ENCODE measurements around the gene PRSS56.

Gene PRSS56

DNA sequence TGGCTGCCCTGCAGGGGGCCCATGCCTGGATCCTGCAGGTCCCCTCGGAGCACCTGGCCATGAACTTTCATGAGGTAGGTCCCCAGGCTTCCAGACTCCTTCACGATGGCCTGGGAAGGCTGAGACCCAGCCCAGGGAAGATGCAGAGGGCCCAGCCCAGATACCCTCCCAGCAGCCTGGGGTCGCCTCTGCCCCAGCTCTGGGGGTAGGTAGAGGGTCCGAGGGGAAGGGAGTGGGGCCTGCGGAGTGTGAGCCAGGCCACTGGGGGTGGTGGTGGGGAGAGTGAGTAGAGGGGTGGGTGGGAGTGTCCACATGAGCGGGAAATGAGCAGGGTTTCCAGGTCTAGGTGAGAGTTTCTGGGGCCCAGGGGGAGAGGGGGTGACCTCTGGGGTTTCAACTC, 4.6 kb downstream of the PRSS56 start:
- Histone ChIP-seq H3K27ac (ENCODE audit: low read length, poor library complexity, severe bottlenecking) (no peak overlapping the region), H2BK12ac (ENCODE audit: low read length in 2 of 2) (no peak overlapping the region), H2BK120ac (ENCODE audit: low read depth, low read length) (no peak overlapping the region), H3K4ac (ENCODE audit: low read depth in 1 of 2, low read length in 2 of 2) (no peak overlapping the region), H2AK5ac (ENCODE audit: low read length, severe bottlenecking) (no peak overlapping the region), H3K18ac (ENCODE audit: low read depth in 1 of 2, low read length in 2 of 2) (no peak overlapping the region), H4K91ac (ENCODE audit: low read length) (no peak overlapping the region), H2BK15ac (ENCODE audit: low read depth, poor library complexity, severe bottlenecking) (no peak overlapping the region), H3K27me3 (ENCODE audit: control insufficient read depth in 1 of 2, insufficient read depth in 1 of 2, low read length in 2 of 2) (peaks cover 63 to 86% of the 10 kb centered on the region in 2 experiments), H2AFZ (ENCODE audit: low read depth, low read length) (no peak overlapping the region), H3K14ac (ENCODE audit: low read length in 2 of 2) (no peak overlapping the region), H3K79me1 (replicated peaks; ENCODE audit: low read length, poor library complexity, severe bottlenecking) (no peaks in the 10 kb centered on the region), H3K23ac (ENCODE audit: low read length in 2 of 2) (no peak overlapping the region), H2BK5ac (ENCODE audit: low read depth, low read length, poor library complexity, severe bottlenecking) (no peak overlapping the region), H3K4me3 (ENCODE audit: insufficient read depth in 1 of 2, low read depth in 1 of 2, low read length in 2 of 2) (no peak overlapping the region), H3K36me3 (ENCODE audit: control insufficient read depth in 1 of 2, insufficient read depth in 2 of 2, low read depth in 1 of 2, low read length in 2 of 2) (no peaks in the 10 kb centered on the region), H3K9me3 (ENCODE audit: control insufficient read depth, low read length) (no peaks in the 10 kb centered on the region), H3K9ac (ENCODE audit: low read length) (no peak overlapping the region), H3K4me2 (ENCODE audit: low read length, poor library complexity, severe bottlenecking) (no peak overlapping the region), H3K4me1 (ENCODE audit: control insufficient read depth, insufficient read depth, low read depth, low read length) (peaks cover 20% of the 10 kb centered on the region), H4K8ac (ENCODE audit: low read length) (no peak overlapping the region)
- 83% methylated on average over 5 of the region's 6 CpGs for WGBS
- DNase-seq, result no peak

DNA sequence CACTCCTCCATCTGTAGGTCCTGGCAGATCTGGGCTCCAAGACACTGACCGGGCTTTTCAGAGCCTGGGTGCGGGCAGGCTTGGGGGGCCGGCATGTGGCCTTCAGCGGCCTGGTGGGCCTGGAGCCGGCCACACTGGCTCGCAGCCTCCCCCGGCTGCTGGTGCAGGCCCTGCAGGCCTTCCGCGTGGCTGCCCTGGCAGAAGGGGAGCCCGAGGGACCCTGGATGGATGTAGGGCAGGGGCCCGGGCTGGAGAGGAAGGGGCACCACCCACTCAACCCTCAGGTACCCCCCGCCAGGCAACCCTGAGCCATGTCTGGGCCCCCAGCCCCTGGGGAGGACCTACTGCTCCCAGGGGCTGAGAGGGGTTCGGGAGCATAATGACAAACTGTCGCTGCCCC, 5.0 kb downstream of the PRSS56 start:
- Histone ChIP-seq H3K36me3 (ENCODE audit: control insufficient read depth in 1 of 2, insufficient read depth in 2 of 2, low read depth in 1 of 2, low read length in 2 of 2) (no peaks in the 10 kb centered on the region), H2BK12ac (ENCODE audit: low read length in 2 of 2) (no peak overlapping the region), H3K4me3 (ENCODE audit: insufficient read depth in 1 of 2, low read depth in 1 of 2, low read length in 2 of 2) (no peak overlapping the region), H3K14ac (ENCODE audit: low read length in 2 of 2) (no peak overlapping the region), H2AK5ac (ENCODE audit: low read length, severe bottlenecking) (no peak overlapping the region), H2BK120ac (ENCODE audit: low read depth, low read length) (no peak overlapping the region), H3K4me1 (ENCODE audit: control insufficient read depth, insufficient read depth, low read depth, low read length) (peaks cover 20% of the 10 kb centered on the region), H3K23ac (ENCODE audit: low read length in 2 of 2) (no peak overlapping the region), H3K4me2 (ENCODE audit: low read length, poor library complexity, severe bottlenecking) (no peak overlapping the region), H2BK15ac (ENCODE audit: low read depth, poor library complexity, severe bottlenecking) (no peak overlapping the region), H3K18ac (ENCODE audit: low read depth in 1 of 2, low read length in 2 of 2) (no peak overlapping the region), H3K9me3 (ENCODE audit: control insufficient read depth, low read length) (no peaks in the 10 kb centered on the region), H3K27ac (ENCODE audit: low read length, poor library complexity, severe bottlenecking) (no peak overlapping the region), H3K9ac (ENCODE audit: low read length) (no peak overlapping the region), H2AFZ (ENCODE audit: low read depth, low read length) (no peak overlapping the region), H3K79me1 (replicated peaks; ENCODE audit: low read length, poor library complexity, severe bottlenecking) (no peaks in the 10 kb centered on the region), H3K27me3 (ENCODE audit: control insufficient read depth in 1 of 2, insufficient read depth in 1 of 2, low read length in 2 of 2) (peaks cover 59 to 87% of the 10 kb centered on the region in 2 experiments), H3K4ac (ENCODE audit: low read depth in 1 of 2, low read length in 2 of 2) (no peak overlapping the region), H4K91ac (ENCODE audit: low read length) (no peak overlapping the region), H2BK5ac (ENCODE audit: low read depth, low read length, poor library complexity, severe bottlenecking) (no peak overlapping the region), H4K8ac (ENCODE audit: low read length) (no peak overlapping the region)
- no peak for DNase-seq
- 83% methylated on average over 12 of the region's 14 CpGs for WGBS

DNA sequence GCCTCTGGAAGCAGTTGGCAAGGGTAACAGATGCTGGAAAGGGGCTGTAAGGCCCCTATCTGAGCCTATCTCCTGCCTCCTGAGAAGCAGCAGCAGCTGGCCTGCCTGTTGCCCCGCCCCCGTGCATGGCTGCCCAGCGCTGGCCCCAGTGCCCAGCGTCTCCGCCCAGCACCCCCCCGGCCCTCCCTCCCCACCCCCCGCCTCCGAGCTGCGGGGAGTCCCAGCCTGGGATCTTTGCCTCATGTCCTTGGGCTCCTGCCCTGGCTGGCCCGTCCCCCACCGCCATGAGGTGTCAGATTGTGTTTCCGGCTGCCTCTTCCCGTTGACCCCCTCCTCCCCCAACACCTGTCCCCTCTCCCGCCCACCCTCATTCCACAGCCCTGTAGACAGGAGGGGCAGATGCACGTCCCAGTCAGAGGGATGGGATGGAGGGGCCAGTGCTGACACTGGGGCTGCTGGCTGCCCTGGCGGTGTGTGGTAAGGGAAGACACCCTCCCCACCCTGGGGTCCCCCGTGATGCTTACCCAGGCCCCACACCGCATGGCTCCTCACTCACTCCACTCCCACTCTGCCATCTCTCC, 5.7 kb downstream of the PRSS56 start, which contains the start of gene CHRND:
TSS of gene CHRND (plus strand) at position 370 of the 581 bp plus-strand sequence. CDS start at position 426, 56 bp downstream.
- Histone ChIP-seq H2AFZ (ENCODE audit: low read depth, low read length) (no peak within 1 kb of the TSS), H3K36me3 (ENCODE audit: control insufficient read depth in 1 of 2, insufficient read depth in 2 of 2, low read depth in 1 of 2, low read length in 2 of 2) (no peaks in the 10 kb centered on the region), H3K9ac (ENCODE audit: low read length) (no peak within 1 kb of the TSS), H2BK120ac (ENCODE audit: low read depth, low read length) (no peak within 1 kb of the TSS), H2BK5ac (ENCODE audit: low read depth, low read length, poor library complexity, severe bottlenecking) (no peak within 1 kb of the TSS), H3K27me3 (ENCODE audit: control insufficient read depth in 1 of 2, insufficient read depth in 1 of 2, low read length in 2 of 2) (peaks cover 57 to 87% of the 10 kb centered on the region in 2 experiments), H4K8ac (ENCODE audit: low read length) (no peak within 1 kb of the TSS), H3K4me3 (ENCODE audit: insufficient read depth in 1 of 2, low read depth in 1 of 2, low read length in 2 of 2) (no peak within 1 kb of the TSS), H3K23ac (ENCODE audit: low read length in 2 of 2) (no peak within 1 kb of the TSS), H3K9me3 (ENCODE audit: control insufficient read depth, low read length) (no peaks in the 10 kb centered on the region), H2AK5ac (ENCODE audit: low read length, severe bottlenecking) (no peak within 1 kb of the TSS), H3K79me1 (replicated peaks; ENCODE audit: low read length, poor library complexity, severe bottlenecking) (no peaks in the 10 kb centered on the region), H3K14ac (ENCODE audit: low read length in 2 of 2) (no peak within 1 kb of the TSS), H3K27ac (ENCODE audit: low read length, poor library complexity, severe bottlenecking) (no peak within 1 kb of the TSS), H3K4me2 (ENCODE audit: low read length, poor library complexity, severe bottlenecking) (no peak within 1 kb of the TSS), H2BK12ac (ENCODE audit: low read length in 2 of 2) (no peak within 1 kb of the TSS), H3K4me1 (ENCODE audit: control insufficient read depth, insufficient read depth, low read depth, low read length) (peaks cover 20% of the 10 kb centered on the region), H3K18ac (ENCODE audit: low read depth in 1 of 2, low read length in 2 of 2) (no peak within 1 kb of the TSS), H3K4ac (ENCODE audit: low read depth in 1 of 2, low read length in 2 of 2) (no peak within 1 kb of the TSS), H2BK15ac (ENCODE audit: low read depth, poor library complexity, severe bottlenecking) (no peak within 1 kb of the TSS), H4K91ac (ENCODE audit: low read length) (no peak within 1 kb of the TSS)
- WGBS, result 35% methylated on average over 15 of the region's 18 CpGs
- no peak for DNase-seq

DNA sequence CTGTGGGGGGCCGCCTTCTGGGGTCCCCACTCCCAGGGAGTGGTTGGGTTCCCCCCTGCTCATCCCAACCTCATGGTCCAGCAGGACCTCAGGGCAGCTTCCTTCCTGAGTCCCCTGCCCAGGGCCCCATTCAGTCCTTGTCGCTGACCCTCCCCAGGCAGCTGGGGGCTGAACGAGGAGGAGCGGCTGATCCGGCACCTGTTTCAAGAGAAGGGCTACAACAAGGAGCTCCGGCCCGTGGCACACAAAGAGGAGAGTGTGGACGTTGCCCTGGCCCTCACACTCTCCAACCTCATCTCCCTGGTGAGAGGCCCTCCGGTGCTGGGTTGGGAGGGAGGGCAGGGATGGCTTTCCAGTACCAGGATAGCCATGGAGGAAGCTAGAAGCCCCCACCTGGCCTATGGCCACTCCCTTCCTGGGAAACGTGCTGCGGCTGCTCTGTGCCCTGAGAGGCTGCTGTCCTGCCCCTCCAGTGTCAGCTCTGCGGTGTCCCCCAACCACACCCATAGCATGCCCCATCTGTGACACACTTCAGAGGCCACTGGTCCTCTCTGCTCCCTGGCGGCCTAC, 6.3 kb downstream of the PRSS56 start:
- Histone ChIP-seq H4K8ac (ENCODE audit: low read length) (no peak overlapping the region), H2BK12ac (ENCODE audit: low read length in 2 of 2) (no peak overlapping the region), H3K27ac (ENCODE audit: low read length, poor library complexity, severe bottlenecking) (no peak overlapping the region), H3K79me1 (replicated peaks; ENCODE audit: low read length, poor library complexity, severe bottlenecking) (no peaks in the 10 kb centered on the region), H3K4ac (ENCODE audit: low read depth in 1 of 2, low read length in 2 of 2) (no peak overlapping the region), H3K4me1 (ENCODE audit: control insufficient read depth, insufficient read depth, low read depth, low read length) (peaks cover 20% of the 10 kb centered on the region), H2BK15ac (ENCODE audit: low read depth, poor library complexity, severe bottlenecking) (no peak overlapping the region), H2BK5ac (ENCODE audit: low read depth, low read length, poor library complexity, severe bottlenecking) (no peak overlapping the region), H2AFZ (ENCODE audit: low read depth, low read length) (no peak overlapping the region), H3K4me2 (ENCODE audit: low read length, poor library complexity, severe bottlenecking) (no peak overlapping the region), H3K23ac (ENCODE audit: low read length in 2 of 2) (no peak overlapping the region), H2BK120ac (ENCODE audit: low read depth, low read length) (no peak overlapping the region), H4K91ac (ENCODE audit: low read length) (no peak overlapping the region), H2AK5ac (ENCODE audit: low read length, severe bottlenecking) (no peak overlapping the region), H3K9ac (ENCODE audit: low read length) (no peak overlapping the region), H3K4me3 (ENCODE audit: insufficient read depth in 1 of 2, low read depth in 1 of 2, low read length in 2 of 2) (no peak overlapping the region), H3K18ac (ENCODE audit: low read depth in 1 of 2, low read length in 2 of 2) (no peak overlapping the region), H3K9me3 (ENCODE audit: control insufficient read depth, low read length) (no peaks in the 10 kb centered on the region), H3K27me3 (ENCODE audit: control insufficient read depth in 1 of 2, insufficient read depth in 1 of 2, low read length in 2 of 2) (peaks cover 51 to 87% of the 10 kb centered on the region in 2 experiments), H3K36me3 (ENCODE audit: control insufficient read depth in 1 of 2, insufficient read depth in 2 of 2, low read depth in 1 of 2, low read length in 2 of 2) (no peaks in the 10 kb centered on the region), H3K14ac (ENCODE audit: low read length in 2 of 2) (no peak overlapping the region)
- WGBS, result 82% methylated on average over 11 of the region's 13 CpGs
- no peak for DNase-seq
